Measurements from ENCODE around the gene SORCS1.

Gene SORCS1

DNA sequence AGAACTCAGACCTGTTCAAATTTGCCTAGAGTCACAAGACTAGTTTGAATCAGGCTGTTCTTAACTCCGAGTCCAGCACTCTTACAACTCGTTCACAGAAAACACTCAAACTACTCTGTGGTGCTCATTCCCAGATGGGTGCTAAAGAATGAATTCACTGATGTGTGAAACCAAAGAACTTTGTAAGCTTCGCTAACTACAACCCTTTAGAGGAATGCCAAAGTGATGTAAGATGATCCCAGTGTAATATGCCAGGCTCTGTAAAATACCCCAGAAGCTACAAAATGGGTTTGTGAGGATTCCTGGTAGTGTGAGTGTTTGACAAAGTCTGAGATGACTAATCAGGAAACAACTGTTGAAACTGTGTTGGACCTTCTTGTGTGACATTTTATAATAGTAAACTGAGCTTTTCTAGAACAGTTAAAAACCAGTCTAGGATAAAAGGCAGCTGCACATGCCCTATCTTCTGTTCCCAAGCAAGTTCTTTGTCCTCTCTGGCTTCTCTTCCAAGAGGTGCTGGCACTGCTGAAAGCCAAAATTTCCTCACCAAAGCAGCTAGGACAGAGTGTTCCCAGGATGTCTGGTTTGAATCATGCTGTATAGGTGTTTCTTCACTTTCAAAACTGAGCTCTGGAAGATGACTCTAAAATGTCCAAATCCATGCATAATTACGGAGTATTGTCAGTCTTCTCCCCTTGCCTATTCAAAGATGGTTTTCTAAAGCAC lies 527.6 kb downstream of the SORCS1 start:
- DNase-seq = no peak

DNA sequence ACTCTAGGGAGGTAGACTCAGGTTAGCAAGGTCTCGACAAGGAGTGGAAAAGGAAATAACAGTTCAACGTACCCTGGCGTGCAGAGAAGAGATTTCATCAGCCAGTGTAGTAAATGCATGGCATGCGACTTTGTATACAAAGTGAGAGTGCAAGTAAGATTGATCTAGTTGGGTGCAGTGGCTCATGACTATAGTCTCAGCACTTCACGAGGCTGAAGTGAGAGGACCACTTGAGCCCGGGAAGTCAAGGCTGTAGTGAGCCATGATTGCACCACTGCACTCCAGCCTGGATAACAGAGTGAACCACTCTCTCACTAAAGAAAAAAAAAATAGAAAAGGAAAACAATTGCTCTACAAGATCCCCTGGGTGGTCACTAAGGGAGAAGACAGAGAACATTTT lies 528.6 kb downstream of the SORCS1 start:
- no peak for DNase-seq

DNA sequence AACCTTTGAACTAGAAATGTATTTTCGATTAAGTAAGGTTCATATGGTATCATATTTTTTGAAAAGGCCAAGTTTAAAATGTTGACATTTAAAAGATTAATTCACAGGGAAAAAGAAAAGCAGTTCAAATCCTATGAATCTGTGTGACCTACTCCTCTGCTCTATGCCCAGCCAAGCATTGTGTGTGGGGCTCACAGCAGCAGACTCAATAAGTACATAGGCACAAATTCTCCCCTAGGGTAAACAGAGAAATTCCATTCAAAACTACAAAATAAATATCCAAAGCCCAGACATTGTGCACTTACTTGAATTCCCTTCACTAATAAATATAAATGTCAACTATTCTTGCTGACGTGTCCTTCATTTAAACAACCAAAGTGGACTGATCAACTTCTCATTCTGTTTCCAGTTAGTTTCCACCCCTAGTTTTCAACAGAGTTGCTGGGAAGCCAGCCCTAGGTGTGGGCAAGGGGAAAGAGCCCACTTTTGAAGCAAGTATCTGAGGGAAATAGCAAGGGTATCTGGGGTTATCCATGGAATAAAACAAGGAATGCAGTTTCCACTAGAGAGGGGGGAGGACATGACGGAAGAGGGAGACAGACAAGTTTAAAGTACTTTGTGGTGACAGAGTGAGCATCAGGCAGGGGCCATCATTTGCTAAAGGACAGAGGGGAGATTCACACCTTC lies 533.3 kb downstream of the SORCS1 start:
- DNase-seq = no peak

DNA sequence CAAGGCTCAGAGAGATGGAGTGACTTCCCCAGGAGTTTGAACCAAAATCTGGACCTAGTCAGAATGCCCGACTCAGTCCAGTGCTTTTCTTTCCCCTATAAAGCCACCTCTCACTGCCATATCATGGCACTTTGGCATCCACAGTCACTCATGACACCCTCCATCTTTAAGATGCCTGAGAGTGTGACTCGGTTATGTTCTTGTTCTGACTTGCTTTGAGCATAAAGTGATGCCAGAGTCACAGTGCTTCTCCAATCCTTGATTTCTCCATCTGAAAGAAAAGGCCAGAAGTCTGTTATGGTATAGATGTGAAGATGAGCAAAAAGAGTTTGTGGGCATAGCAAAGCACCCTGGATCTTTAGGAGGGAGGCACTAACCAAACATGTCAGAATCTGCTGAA lies 538.1 kb downstream of the SORCS1 start:
- no peak for DNase-seq

DNA sequence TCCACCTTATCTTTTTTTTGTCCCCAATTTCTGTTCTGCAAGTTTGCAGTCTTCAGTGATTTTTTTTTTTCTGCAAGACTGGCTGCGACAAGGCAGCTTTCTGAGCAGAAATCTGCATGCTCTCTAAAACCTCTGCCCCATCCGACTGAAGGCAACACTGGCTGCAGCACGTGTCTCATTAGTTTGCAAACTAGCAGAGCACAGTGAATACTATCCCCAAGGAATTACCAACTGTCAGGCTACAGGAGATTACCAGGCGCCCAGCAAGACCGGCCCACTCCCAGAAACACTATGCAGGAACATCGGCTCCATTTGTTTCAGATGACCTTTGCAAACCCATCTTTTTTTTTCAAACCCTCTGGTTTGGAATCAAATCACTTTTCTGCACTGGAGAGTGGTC lies 538.8 kb downstream of the SORCS1 start:
- no peak for DNase-seq

DNA sequence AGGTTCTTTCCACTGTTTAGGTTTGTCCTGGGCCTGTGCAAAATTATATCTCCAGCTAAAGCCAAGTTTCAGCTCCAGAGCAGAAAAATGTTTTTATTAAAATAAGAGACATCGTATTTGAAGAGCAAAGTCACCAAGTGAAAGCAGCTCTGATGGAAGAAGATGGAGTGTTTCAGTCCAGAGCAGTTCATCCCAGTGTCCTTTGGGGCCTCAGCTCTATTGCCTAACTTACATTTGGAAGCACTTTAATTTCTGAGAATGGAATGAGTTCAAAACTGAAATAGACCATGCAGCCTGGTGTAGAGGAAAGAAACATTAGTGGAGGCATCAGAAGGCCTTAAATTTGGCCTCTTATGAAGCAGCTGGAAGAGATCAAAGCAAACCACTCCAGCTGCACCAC lies 545.2 kb downstream of the SORCS1 start:
- DNase-seq = no peak

DNA sequence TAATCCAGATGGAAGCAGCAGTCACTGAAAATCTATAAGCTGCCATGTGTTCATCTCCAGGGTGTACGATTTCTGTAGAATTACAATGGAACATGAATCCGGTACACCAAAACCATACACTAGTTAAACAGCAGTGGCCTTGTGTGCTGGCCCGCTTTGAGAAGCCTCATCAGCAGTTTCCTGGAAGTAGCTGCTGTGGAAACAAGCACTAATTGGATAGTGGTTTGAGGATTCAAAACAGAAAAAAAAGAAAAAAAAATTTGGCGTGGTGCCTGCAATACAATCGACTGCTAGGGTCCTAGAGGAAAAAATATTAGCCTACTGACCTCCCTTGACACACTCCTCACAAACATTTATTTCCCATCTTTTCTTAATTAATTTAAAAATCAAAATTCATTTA lies 545.9 kb downstream of the SORCS1 start:
- no peak for DNase-seq

DNA sequence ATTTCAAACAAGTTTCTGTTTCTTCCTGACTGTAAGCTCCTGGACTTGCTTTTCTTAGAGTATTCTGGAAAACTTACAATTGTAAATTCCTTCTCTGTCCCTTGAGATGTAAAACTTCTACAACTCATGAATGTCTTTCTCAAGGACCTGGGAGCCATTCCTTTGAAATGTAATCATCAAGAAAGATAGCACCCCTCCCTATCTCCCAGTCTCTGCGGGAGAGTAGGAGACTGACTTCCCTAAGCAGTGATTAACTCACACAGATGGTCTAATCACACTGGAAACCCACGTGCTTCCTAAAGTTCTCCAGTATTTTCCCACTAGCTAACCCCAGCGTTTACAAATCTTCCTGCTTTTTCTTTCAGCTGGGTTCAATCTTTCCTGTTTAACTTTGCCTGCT lies 549.4 kb downstream of the SORCS1 start:
- DNase-seq = peak; percentile 89

DNA sequence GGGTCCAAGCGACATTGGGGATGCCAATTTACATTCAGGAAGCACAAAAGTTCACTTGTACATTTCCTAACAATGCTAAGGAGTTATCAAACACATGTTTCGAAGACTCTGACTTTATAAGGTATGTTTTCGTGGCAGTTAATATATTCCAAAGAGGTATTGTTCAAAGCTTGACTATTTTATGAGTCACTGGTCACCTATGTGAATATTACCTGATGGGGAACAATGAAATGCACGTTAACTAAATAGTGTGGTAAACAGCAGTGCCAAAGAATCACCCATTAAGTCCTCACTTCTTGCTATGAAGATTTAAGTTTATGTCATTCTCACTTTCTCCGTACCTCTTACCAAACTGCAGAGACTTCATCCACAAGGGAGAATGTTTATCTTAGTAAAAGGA lies 550.2 kb downstream of the SORCS1 start:
- DNase-seq = no peak

DNA sequence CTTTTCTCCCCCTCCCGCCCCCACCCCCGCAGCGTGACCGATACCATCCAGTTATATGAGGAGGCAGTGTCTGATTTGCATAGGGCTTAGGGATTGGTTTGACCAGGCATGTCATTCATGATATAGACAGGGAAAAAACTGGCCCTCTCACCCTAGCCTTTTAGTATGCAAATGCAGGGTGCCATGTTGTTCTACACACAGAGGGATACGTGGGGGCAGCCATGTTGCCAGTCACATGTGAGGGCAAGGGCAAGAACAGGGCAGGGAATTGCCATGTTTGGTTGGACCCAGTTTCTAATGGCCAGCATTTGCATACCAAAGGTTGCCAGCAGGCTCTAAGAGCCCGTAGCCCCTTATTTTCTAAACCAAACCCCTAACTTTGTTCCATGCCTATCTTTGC lies 552.1 kb downstream of the SORCS1 start:
- no peak for DNase-seq

DNA sequence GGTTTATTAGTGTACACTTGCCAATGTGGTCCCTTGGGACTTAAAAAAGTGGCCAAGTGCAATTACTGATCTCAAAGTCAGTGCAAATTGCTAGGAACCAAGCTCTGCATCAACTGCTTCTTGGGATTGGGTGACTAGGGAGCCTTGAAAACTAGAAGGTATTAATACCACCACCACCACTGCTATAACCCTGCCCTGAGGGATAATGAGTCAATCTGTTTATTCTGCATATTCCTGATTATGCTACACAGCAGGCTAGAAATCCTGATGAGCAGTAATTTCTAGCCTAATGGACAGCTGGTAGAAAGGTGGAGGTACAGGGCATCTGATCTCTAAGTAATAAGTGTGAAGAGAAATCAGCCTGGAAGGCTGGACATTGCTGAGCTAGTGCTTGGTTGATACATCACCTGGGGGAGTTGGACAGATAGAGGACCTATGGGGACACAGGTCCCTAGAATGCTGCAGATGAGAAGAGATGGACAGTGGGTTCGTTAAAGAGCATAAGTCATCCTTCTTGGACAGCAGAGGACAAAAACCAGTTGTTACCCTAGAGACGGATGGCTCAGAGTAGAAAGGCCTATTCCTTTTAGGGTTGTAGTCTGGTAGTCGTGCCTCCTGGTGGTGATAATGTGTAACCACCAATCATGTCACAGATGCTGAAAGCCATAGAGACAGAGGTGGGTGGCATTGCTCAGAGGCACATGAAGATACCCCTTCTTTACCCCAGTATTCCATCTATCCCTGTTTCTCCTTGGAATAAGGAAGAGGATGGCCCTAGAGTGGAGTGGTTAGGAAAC lies 554.8 kb downstream of the SORCS1 start:
- no peak for DNase-seq

DNA sequence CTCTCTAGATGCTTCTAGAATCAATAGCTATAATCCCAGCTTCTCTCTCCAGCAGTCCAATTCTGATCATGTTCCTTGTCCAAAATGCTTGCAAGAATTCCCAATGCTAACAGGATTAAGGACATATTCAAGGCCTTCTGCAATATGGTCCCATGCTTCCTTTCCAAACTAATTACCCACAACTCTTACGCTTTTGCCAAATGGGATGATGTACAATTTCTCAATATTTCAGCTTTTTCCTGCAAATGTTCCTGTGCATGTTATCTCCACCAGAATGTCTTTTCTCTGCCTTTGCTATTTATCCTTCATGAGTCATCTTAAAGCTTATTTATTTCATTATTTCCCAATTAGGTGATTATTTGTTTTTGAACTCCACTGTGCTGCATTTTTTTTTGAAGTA lies 556.4 kb downstream of the SORCS1 start:
- DNase-seq = no peak

DNA sequence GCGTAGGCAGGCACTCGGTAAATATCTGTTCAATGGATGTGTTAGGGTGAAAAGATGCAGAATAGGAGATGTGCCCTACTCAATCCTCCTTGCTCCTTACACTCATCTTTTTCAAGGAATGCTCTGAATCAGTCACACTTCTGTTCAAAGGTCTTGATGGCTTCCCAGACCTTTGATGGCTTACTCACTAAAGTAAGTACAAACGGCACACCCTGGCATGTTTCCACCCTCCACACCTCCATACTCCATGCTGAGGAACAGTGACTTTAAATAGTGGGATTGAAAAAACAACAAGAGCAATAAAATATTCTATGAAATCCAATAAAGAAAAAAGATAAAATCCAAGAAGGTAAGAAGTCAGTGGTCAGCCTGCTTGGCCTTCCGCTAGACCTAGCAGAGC lies 569.2 kb downstream of the SORCS1 start:
- DNase-seq = no peak

DNA sequence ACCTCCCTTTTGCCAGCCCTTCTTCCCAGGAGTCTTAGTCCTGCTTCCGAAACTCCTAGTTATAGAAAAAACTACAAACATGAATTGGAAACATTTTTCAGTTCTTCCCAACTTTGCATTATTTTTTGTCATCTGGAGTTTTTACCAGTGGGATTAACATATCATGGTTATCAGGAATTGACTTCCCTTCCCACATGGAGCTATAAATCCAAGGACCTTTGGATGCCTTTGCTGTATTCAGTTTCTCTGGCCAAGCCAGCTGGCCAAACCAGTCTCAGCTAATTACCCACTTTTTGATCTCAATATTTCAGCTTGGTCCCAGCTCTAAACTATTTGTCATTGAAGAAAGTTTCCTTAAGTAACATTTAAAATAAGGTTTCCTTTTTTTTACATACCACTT lies 570.6 kb downstream of the SORCS1 start:
- no peak for DNase-seq

DNA sequence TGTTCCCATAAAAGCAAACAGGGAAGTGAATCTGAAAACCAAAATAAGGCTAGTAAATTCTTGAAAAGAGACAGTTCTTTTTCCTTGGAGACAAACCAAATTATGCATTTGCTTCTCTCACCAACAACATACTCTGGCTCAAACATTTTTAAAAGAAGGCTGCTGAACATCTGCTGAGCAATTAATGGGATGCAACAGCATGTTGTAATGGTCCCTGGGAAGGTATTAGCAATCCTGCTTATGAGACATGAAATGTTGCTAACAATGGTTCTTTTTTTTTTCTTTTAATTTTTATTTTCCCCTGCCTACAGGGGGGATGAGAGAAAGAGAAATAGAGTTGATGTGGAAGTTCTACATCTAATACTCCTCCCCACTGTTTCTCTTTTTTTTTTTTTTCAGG lies 572.1 kb downstream of the SORCS1 start:
- DNase-seq = no peak

DNA sequence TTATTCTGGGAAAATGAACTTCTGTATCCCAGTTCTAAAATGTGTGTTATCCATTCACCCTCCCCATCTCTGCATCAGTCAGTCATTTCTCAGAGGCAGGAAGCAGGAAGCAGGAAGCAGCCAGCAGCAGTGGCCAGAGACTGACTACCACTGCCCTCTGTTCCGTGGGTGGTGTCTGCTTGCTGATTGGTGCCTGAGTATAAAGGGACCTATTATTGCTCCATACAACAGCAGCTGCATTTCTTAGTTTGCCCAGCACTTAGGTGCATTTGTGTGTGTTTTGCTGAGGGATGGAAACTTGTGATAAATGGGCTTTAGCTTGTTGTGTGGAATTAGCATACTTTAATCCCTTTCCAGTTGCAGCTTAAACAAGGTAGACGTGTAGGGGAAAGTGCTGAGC lies 582.2 kb downstream of the SORCS1 start:
- DNase-seq = peak; percentile 40

DNA sequence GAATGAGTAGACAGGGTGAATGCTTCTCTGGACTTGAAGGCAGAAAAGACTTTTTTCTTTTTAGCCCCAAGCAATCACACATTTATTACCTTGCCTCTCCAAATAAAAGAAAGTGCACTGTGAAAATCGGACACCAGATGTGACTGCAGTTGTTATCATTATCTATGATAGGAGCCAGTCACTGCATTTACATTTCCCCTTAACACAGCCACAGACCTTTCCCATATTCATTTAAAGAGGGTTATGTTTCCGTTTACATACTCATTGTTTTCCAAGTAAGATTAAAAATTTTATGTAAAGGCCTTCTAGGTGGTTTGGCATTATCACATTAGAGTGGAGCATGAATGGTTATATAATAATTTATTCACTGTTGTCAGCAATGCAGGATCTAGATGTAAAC lies 586.8 kb downstream of the SORCS1 start:
- DNase-seq = no peak

DNA sequence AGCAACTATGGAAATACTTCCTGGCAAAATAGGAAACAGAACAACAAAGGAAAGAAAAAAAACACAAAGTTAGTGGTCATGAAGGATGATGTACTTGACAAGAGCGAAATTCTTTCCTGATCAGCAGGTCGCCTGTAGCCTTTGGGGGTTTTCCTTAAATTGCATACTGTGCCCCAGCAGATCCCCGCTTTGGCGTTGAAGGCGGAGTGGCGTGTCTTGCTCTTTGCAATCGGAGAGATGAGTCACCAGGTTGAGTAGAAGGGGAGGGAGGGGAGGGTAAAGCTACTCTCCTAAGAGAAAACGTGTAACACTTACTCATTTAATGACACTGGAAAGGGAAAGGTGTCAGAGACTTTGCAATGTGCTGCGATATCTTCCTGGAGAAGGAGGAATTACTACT lies 587.2 kb downstream of the SORCS1 start:
- DNase-seq = peak; percentile 66

DNA sequence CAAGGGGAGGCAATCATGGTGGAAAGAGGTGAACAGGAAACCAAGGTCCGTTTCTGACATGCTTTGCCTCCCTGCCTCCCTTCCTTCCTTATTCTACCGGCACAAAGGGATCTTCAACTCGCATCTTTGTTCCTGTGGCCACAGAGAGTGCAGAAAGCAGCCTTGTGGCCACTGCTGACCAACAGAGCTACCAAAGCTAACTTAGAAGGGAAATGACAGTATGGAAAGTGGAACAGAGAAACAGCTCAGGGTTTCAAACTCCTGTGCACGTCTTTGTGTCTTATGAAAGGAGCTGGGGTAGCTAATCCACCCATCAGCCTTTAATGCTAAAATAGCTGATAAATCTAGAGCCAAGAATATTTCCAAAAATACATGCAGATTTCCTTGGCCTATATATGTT lies 588.0 kb downstream of the SORCS1 start:
- no peak for DNase-seq

DNA sequence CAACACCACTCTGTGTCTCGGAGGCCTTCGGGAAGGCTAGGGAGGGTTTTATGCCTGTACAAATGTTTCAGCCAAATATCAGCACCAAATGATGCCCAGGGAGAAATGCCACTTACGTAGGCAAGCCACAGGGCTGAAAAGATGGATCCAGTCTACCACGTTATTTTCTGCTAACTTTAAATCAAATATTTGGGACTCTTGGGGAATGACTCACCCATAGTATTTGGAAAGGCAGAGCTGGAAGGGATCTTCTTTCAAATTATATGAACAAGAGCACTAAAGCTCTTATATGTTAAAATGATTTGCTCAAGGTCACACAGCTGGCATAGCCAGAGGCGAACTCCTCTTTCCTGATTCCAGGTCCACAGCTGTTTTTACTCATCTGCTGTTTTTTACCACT lies 591.4 kb downstream of the SORCS1 start:
- peak; percentile 82 for DNase-seq

DNA sequence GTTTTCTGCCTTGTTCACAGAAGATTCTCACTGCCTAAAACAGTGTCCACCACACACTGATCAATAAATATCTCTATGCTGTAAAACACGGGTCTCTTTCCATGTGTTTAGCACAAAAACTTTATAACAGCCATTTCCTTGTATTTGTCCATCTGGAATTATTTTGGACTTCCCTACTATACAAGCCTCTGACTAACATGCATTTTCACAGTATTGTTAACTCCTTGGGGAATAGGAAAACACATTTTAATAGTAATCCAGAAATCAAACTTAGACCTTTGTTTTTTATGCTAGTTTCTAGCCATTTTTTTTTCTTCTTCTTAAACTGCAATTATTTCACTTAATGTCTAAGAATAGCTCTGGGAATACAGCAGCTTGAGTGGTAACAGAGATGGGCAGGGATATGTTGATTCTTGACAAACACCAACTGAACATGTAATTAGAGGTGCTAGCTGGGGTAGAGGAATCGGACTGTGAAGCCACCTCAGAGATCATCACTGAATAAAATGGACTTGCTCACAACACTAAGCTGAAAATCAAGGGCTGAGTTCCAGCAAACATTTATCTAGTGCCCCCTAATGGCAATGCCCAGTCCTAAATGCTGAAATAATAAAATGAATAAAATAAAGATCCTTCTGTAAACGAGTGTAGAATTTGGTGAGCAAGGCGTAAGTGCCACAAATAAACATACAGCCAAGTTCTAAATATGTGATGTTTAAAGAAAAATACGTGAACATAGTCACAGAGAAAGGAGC lies 593.1 kb downstream of the SORCS1 start:
- peak; percentile 64 for DNase-seq

DNA sequence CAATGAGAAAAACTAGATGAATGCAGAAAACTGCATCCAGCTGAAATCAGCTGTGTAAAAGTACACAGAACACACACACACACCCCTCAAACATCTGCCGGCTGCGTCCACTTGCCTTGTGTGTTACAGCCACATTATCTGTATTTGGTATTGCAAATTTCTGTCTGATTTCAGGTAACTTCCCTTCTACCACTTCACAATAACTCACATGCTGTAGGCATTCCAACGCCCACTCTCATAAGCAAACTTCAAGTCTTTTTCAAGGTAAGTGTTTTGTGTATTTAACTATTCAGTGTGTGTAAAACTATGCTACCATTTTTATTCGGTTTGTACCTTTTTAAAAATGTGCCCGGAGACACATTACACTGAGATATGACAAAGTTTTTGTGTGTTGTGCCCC lies 594.2 kb downstream of the SORCS1 start:
- DNase-seq = no peak

DNA sequence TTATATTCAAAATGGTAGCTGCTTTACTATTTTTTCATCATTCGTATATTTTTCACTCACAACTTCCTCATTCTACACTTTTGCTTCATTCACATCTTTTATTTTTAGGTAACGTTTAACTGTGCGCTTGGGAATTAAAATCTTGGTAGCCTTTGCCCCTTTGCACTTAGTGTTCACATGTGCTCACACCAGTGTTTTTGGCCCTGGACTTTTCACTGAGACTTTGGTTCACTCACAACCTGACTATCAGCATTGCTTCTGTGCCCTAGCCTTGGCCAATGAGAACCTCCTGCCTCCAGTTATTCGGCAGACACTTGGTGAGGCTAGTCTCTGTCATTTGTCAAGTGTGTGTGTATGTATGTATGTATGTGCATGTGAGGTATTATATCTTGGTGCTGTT lies 596.9 kb downstream of the SORCS1 start:
- no peak for DNase-seq

Data from fibroblast of skin of right biceps (primary cell).